HG02763 (cell line): Measurements from ENCODE around the gene MED13L.

ENCODE experiments used
- ATAC-seq: cut with Tn5 transposase; IDR thresholded peaks from one replicate; pipeline ENCODE4 v1.9.1; 2021; ENCODE audit warnings: mild to moderate bottlenecking, moderate library complexity; ENCODE audit not compliant: unreplicated experiment

The MED13L gene

GRCh38 chr12:116277467-116278278 lies at the start of gene MED13L:
Gene MED13L (minus strand): TSS chr12:116277693. CDS start chr12:116277131, 562 bp downstream.
- peak; percentile 84 for ATAC-seq

- peak; percentile 90 for ATAC-seq
Observed at GRCh38 chr12:116325336-116325664, 47.8 kb upstream of the MED13L start.

- ATAC-seq: no peak
Observed at GRCh38 chr12:116324654-116325335, 47.3 kb upstream of the MED13L start.

- no peak for ATAC-seq
Observed at GRCh38 chr12:116323406-116324386, 46.2 kb upstream of the MED13L start.

- no peak for ATAC-seq
Observed at GRCh38 chr12:116321913-116322312, 44.4 kb upstream of the MED13L start.

GRCh38 chr12:116320791-116321217 lies 43.3 kb upstream of the MED13L start:
- ATAC-seq: no peak

GRCh38 chr12:116319898-116320621 lies 42.6 kb upstream of the MED13L start:
- no peak for ATAC-seq

- no peak for ATAC-seq
Observed at GRCh38 chr12:116319233-116319897, 41.9 kb upstream of the MED13L start.

GRCh38 chr12:116318576-116319232 lies 41.2 kb upstream of the MED13L start:
- no peak for ATAC-seq

- ATAC-seq: no peak
Observed at GRCh38 chr12:116317986-116318575, 40.6 kb upstream of the MED13L start.

- ATAC-seq: no peak
Observed at GRCh38 chr12:116317139-116317538, 39.6 kb upstream of the MED13L start.

GRCh38 chr12:116314477-116314876 lies 37.0 kb upstream of the MED13L start:
- no peak for ATAC-seq

GRCh38 chr12:116313194-116313927 lies 35.9 kb upstream of the MED13L start:
- no peak for ATAC-seq

- no peak for ATAC-seq
Observed at GRCh38 chr12:116310082-116310481, 32.6 kb upstream of the MED13L start.

GRCh38 chr12:116309343-116309742 lies 31.9 kb upstream of the MED13L start:
- no peak for ATAC-seq

- ATAC-seq: no peak
Observed at GRCh38 chr12:116308647-116309046, 31.2 kb upstream of the MED13L start.

GRCh38 chr12:116306968-116307367 lies 29.5 kb upstream of the MED13L start:
- no peak for ATAC-seq

GRCh38 chr12:116306506-116306905 lies 29.0 kb upstream of the MED13L start:
- no peak for ATAC-seq
